Activated B cell treated with CpG ODN at 0.5 μM for 24 hours (primary cell): Measurements from ENCODE around the gene DYNC1I1. TPM values are rescaled to one million over a fixed set of nuclear protein-coding genes. Genes with fewer than 3 reads are reported as not detected.

Source experiments
- ATAC-seq: fragments of 200-7000 bp; cut with Tn5 transposase; one replicate; pipeline ENCODE4 v1.10.0; 2021; ENCODE audit warnings: low read depth, mild to moderate bottlenecking, moderate library complexity
- CTCF ChIA-PET: fragments of 350-600 bp; sonication (Branson Sonifier 250); formaldehyde crosslinking; loops from one replicate; lab custom pipeline; 2021; ENCODE audit warnings: antibody characterized with exemption; lab: Charles Lee
- POLR2A ChIA-PET: fragments of 350-600 bp; sonication (Branson Sonifier 250); formaldehyde crosslinking; loops from one replicate; lab custom pipeline; 2021; ENCODE audit warnings: antibody characterized with exemption; lab: Charles Lee
- DNase-seq: peaks from one replicate; pipeline ENCODE4 v3.0.0; 2022
- H3K27ac Mint-ChIP-seq: one replicate; pipeline ENCODE4 v1.8.0; 2020; ENCODE audit warnings: mixed read lengths
- H3K27me3 Mint-ChIP-seq: one replicate; pipeline ENCODE4 v1.8.0; 2021; ENCODE audit warnings: mixed read lengths
- H3K36me3 Mint-ChIP-seq: one replicate; pipeline ENCODE4 v1.8.0; 2021; ENCODE audit warnings: low read depth, mixed read lengths
- H3K4me1 Mint-ChIP-seq: one replicate; pipeline ENCODE4 v1.8.0; 2021; ENCODE audit warnings: mixed read lengths
- H3K4me3 Mint-ChIP-seq: one replicate; pipeline ENCODE4 v1.8.0; 2020; ENCODE audit warnings: mild to moderate bottlenecking, mixed read lengths
- H3K9me3 Mint-ChIP-seq: one replicate; pipeline ENCODE4 v1.8.0; 2020; ENCODE audit warnings: mixed read lengths
- intact Hi-C: fragments of 100-400 bp; cut with micrococcal nuclease; formaldehyde crosslinking; loops from one replicate; pipeline ENCODE4 v1.15.1; 2024
- total RNA-seq: library from RNA; stranded (reverse); gene quantifications from 2 replicates; pipeline ENCODE4 v1.2.3, GENCODE V29; 2022
- TF ChIP-seq, protein P1 (sequence below): fragments of 200-600 bp; IDR thresholded peaks from one replicate; pipeline ENCODE4 v1.8.0; 2022; ENCODE audit warnings: antibody characterized with exemption, mild to moderate bottlenecking

The DYNC1I1 gene
- total RNA-seq, 1 donor from 2014 or later: not detected

DNA sequence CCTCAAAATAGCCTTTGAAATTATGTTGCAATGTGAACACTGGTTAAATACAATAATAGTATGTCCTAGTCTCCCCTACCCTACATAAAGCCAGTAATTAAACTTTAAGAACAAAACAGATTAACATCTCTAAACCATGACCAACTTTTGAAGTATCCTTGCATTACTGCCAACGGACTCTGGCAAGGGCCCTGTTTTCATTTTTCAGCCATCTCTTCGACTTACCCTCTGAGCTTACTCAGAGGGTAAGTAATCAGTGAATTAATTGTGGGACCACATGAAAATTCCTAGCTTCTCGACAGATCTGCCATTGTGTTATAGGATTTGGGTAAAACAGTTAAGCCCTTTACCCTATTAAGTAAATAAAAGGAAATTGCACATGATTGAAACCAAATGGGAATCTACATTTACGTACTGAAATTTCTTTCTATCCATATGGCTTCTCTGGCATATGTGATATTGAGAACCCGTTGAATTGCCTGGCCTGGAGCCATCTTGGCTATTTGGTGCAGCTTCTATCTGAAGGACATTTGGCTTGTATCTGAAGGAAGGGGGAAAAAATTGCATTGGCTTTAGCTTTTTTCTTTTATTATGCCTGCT lies 39.6 kb downstream of the DYNC1I1 start:
- POLR2A ChIA-PET: no interaction called here
- H3K36me3 Mint-ChIP-seq: no peaks in the 10 kb centered on the region
- H3K9me3 Mint-ChIP-seq: no peaks in the 10 kb centered on the region
- no peak overlapping the region for H3K4me3 Mint-ChIP-seq
- no peak for DNase-seq
- intact Hi-C loops: loop anchor here (1.0 kb wide), 1 partner anchor 7 kb away; no protein-coding TSS in a partner anchor
- ATAC-seq: no peak
- no peak overlapping the region for H3K27ac Mint-ChIP-seq
- TF ChIP-seq, protein P1, sequence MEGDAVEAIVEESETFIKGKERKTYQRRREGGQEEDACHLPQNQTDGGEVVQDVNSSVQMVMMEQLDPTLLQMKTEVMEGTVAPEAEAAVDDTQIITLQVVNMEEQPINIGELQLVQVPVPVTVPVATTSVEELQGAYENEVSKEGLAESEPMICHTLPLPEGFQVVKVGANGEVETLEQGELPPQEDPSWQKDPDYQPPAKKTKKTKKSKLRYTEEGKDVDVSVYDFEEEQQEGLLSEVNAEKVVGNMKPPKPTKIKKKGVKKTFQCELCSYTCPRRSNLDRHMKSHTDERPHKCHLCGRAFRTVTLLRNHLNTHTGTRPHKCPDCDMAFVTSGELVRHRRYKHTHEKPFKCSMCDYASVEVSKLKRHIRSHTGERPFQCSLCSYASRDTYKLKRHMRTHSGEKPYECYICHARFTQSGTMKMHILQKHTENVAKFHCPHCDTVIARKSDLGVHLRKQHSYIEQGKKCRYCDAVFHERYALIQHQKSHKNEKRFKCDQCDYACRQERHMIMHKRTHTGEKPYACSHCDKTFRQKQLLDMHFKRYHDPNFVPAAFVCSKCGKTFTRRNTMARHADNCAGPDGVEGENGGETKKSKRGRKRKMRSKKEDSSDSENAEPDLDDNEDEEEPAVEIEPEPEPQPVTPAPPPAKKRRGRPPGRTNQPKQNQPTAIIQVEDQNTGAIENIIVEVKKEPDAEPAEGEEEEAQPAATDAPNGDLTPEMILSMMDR: no peak
- no peaks in the 10 kb centered on the region for H3K4me1 Mint-ChIP-seq
- no peaks in the 10 kb centered on the region for H3K27me3 Mint-ChIP-seq
- CTCF ChIA-PET: no interaction called here

GRCh38 chr7:95814721-95815120 lies 42.4 kb downstream of the DYNC1I1 start:
- ChIA-PET CTCF (no interaction called here), POLR2A (no interaction called here)
- TF ChIP-seq, protein P1: no peak
- H3K9me3 Mint-ChIP-seq: no peaks in the 10 kb centered on the region
- H3K27me3 Mint-ChIP-seq: no peaks in the 10 kb centered on the region
- DNase-seq: no peak
- intact Hi-C loops: no loop called here
- no peak overlapping the region for H3K4me3 Mint-ChIP-seq
- no peaks in the 10 kb centered on the region for H3K4me1 Mint-ChIP-seq
- no peak overlapping the region for H3K27ac Mint-ChIP-seq
- no peak for ATAC-seq
- no peaks in the 10 kb centered on the region for H3K36me3 Mint-ChIP-seq

DNA sequence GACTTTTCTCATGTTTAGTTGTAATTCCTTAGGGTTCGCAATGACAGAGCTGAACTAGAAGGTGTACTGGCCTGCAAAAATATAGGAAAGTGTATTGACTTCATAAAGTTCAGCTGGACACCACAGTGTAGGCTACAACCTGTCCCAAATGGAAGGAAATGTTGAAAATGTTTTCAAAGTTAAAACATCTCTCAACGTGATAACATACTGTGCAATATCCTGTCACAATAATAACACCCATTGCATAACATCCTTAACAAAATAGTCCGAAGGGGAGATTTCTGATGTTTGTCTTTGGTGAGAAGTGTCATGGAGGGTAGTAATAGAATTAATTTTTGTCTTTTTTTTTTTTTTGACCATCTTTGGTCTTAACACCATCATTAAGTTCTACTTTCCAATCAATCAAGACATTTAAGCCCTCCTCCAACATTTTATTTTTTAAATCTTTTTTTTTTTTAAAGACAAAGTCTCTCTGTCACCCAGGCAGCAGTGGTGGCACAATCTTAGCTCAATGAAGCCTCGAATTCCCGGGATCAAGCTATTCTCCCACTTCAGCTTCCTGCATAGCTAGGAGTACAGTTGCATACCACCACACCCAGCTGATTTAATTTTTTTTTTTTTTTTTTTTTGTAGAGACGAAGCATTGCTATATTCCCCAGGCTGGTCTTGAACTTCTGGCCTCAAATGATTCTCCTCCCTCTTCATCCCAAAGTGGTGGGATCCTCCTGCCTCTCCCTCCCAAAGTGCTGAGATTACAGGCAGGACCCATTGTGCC lies 45.7 kb downstream of the DYNC1I1 start:
- Mint-ChIP-seq H3K27me3 (no peaks in the 10 kb centered on the region), H3K4me1 (no peaks in the 10 kb centered on the region), H3K27ac (no peak overlapping the region), H3K4me3 (no peak overlapping the region), H3K9me3 (no peaks in the 10 kb centered on the region), H3K36me3 (no peaks in the 10 kb centered on the region)
- ChIA-PET CTCF (interaction anchor here (0.6 kb wide), 1 partner anchor 101 kb away, joined by 3 read pairs; no protein-coding TSS in a partner anchor), POLR2A (no interaction called here)
- DNase-seq: no peak
- TF ChIP-seq, protein P1: no peak
- intact Hi-C loops: no loop called here
- no peak for ATAC-seq

GRCh38 chr7:95820778-95821177 lies 48.4 kb downstream of the DYNC1I1 start:
- Mint-ChIP-seq H3K27ac (no peak overlapping the region), H3K9me3 (no peaks in the 10 kb centered on the region), H3K4me3 (no peak overlapping the region), H3K36me3 (no peaks in the 10 kb centered on the region), H3K4me1 (no peaks in the 10 kb centered on the region), H3K27me3 (no peaks in the 10 kb centered on the region)
- intact Hi-C loops: no loop called here
- ChIA-PET POLR2A (no interaction called here), CTCF (no interaction called here)
- ATAC-seq (no peak), DNase-seq (no peak)
- TF ChIP-seq, protein P1: no peak

GRCh38 chr7:95822717-95823116 lies 50.4 kb downstream of the DYNC1I1 start:
- CTCF ChIA-PET: no interaction called here
- DNase-seq: no peak
- TF ChIP-seq, protein P1: no peak
- Mint-ChIP-seq H3K9me3 (no peaks in the 10 kb centered on the region), H3K4me1 (no peaks in the 10 kb centered on the region), H3K36me3 (no peaks in the 10 kb centered on the region), H3K4me3 (no peak overlapping the region), H3K27me3 (no peaks in the 10 kb centered on the region), H3K27ac (no peak overlapping the region)
- no peak for ATAC-seq
- intact Hi-C loops: no loop called here
- POLR2A ChIA-PET: no interaction called here
